ENCODE results near the gene MALRD1. TPM values are rescaled to one million over a fixed set of nuclear protein-coding genes. Genes with fewer than 3 reads are reported as not detected.

Gene MALRD1
- total RNA-seq, 1 experiment from 2014 or later: 0.50 TPM

DNA sequence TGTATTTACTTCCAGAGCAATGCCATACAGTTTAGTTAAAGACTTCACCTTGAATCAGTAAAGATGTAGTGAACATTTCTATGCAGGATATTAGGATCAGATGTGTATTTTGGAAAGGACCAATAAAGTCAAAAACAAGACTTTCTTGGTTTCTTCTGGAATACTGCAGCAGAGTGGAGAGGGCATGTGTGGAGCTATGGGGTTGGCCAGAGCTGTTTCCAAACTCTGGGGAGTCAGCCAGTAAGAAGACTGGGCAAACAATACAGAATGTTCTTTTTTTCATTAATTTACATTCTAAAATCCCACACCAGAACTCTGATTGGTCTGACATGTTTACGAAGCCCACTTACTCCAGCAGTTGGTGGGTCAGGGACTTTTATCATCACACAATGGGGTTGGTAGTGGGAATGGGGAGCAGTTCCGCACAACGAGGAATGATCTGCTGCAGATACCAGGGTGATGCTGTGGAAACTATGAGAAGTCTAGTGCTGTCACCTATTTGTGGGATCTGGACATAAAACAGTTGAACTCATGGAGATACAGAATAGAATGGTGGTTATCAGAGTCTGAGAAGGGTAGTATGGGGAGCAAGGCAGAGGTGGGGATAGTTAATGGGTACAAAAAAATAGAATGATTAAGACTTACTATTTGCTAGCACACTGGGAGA is 267.7 kb downstream of the MALRD1 start:
- H3K4me1 Mint-ChIP-seq: no peaks in the 10 kb centered on the region
- ATAC-seq (no peak), DNase-seq (ENCODE audit: low spot score) (no peak)
- H3K27me3 Mint-ChIP-seq (ENCODE audit: low read depth): no peaks in the 10 kb centered on the region
- no peaks in the 10 kb centered on the region for H3K36me3 Mint-ChIP-seq
- CTCF ChIA-PET: no interaction called here
- no peak overlapping the region for H3K4me3 Mint-ChIP-seq
- H3K9me3 Mint-ChIP-seq: no peaks in the 10 kb centered on the region
- no peak overlapping the region for H3K27ac Mint-ChIP-seq
- POLR2A ChIA-PET: no interaction called here
- TF ChIP-seq ZNF138 (CRISPR knock-in tag; conservative IDR thresholded peaks at IDR 0.05) (no peak), PRRX2 (CRISPR knock-in tag; IDR thresholded peaks at IDR 0.05) (no peak), IRF2 (CRISPR knock-in tag; IDR thresholded peaks at IDR 0.05; ENCODE audit: borderline replicate concordance, low read depth) (no peak), EMX1 (CRISPR knock-in tag; IDR thresholded peaks at IDR 0.05) (no peak), RELA (CRISPR knock-in tag; IDR thresholded peaks at IDR 0.05; ENCODE audit: borderline replicate concordance) (no peak)
- TF ChIP-seq, protein P1, sequence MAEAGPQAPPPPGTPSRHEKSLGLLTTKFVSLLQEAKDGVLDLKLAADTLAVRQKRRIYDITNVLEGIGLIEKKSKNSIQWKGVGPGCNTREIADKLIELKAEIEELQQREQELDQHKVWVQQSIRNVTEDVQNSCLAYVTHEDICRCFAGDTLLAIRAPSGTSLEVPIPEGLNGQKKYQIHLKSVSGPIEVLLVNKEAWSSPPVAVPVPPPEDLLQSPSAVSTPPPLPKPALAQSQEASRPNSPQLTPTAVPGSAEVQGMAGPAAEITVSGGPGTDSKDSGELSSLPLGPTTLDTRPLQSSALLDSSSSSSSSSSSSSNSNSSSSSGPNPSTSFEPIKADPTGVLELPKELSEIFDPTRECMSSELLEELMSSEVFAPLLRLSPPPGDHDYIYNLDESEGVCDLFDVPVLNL (CRISPR knock-in tag; IDR thresholded peaks at IDR 0.05; ENCODE audit: borderline replicate concordance, low read depth): no peak

DNA sequence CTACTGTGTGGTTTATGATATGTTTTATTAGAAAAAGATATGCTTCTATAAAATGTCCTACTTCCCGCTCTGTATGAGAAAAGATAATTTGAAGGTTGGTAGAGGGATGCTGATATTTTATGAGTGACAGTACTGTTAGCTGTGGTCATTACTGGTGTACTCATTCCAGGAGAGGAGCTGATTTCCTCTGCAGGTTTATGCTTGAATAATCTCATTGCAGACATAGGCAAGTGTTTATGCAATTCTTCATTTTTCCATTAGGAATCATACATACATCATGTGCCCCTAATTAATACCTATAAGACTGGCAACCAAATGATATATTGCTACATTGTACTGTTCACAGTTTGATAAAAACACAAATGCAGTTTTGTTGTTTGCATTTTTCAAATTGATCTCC is 269.4 kb downstream of the MALRD1 start:
- Mint-ChIP-seq H3K27ac (no peak overlapping the region), H3K4me3 (no peak overlapping the region), H3K27me3 (ENCODE audit: low read depth) (no peaks in the 10 kb centered on the region), H3K4me1 (0 out of 2 replicates have a peak, but pooled peaks cover 2% of the 10 kb centered on the region), H3K36me3 (no peaks in the 10 kb centered on the region), H3K9me3 (no peaks in the 10 kb centered on the region)
- no peak for ATAC-seq
- DNase-seq (ENCODE audit: low spot score): no peak
- TF ChIP-seq RORB (CRISPR knock-in tag; IDR thresholded peaks at IDR 0.05) (no peak), ZNF121 (CRISPR knock-in tag; IDR thresholded peaks at IDR 0.05) (no peak), TP53 (CRISPR knock-in tag; IDR thresholded peaks at IDR 0.05) (no peak), ZBTB21 (CRISPR knock-in tag; IDR thresholded peaks at IDR 0.05; ENCODE audit: borderline replicate concordance) (no peak)
- ChIA-PET CTCF (no interaction called here), POLR2A (no interaction called here)

DNA sequence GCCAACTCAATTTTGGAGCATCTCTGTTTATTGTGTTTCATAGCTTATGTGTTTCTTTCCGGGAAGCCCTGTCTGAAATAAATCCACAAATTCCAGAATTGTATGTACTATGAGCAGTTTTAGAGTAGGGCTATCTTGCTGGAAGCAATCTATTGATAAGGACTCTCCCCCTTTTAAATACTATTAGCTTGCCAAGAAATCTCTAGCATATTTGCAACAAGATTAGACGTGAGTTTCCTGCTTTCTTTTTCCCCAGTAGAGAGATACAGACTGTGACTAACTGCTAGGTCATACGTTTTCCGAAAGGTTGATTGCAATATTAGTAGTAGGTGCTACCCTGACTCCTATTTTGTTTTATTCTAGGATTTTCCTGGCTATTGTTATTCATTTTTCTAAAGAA is 277.0 kb downstream of the MALRD1 start:
- H3K4me1 Mint-ChIP-seq: peaks cover 4% of the 10 kb centered on the region; the same call in 1 of the 2 replicates
- H3K9me3 Mint-ChIP-seq: no peaks in the 10 kb centered on the region
- no peak overlapping the region for H3K27ac Mint-ChIP-seq
- no peaks in the 10 kb centered on the region for H3K27me3 Mint-ChIP-seq (ENCODE audit: low read depth)
- ChIA-PET POLR2A (no interaction called here), CTCF (no interaction called here)
- TF ChIP-seq, protein P2, sequence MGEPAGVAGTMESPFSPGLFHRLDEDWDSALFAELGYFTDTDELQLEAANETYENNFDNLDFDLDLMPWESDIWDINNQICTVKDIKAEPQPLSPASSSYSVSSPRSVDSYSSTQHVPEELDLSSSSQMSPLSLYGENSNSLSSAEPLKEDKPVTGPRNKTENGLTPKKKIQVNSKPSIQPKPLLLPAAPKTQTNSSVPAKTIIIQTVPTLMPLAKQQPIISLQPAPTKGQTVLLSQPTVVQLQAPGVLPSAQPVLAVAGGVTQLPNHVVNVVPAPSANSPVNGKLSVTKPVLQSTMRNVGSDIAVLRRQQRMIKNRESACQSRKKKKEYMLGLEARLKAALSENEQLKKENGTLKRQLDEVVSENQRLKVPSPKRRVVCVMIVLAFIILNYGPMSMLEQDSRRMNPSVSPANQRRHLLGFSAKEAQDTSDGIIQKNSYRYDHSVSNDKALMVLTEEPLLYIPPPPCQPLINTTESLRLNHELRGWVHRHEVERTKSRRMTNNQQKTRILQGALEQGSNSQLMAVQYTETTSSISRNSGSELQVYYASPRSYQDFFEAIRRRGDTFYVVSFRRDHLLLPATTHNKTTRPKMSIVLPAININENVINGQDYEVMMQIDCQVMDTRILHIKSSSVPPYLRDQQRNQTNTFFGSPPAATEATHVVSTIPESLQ (CRISPR knock-in tag; IDR thresholded peaks at IDR 0.05): no peak
- TF ChIP-seq GTF2I (CRISPR knock-in tag; conservative IDR thresholded peaks at IDR 0.05) (no peak), IRF2 (CRISPR knock-in tag; IDR thresholded peaks at IDR 0.05; ENCODE audit: borderline replicate concordance, low read depth) (no peak), ESRRA (CRISPR knock-in tag; IDR thresholded peaks at IDR 0.05; ENCODE audit: borderline replicate concordance) (no peak), ZNF138 (CRISPR knock-in tag; conservative IDR thresholded peaks at IDR 0.05) (no peak), PRRX2 (CRISPR knock-in tag; IDR thresholded peaks at IDR 0.05) (no peak), NR3C1 (CRISPR knock-in tag; conservative IDR thresholded peaks at IDR 0.05; ENCODE audit: low read depth) (no peak), GABPB1 (CRISPR knock-in tag; IDR thresholded peaks at IDR 0.05) (no peak), NFATC4 (CRISPR knock-in tag; IDR thresholded peaks at IDR 0.05) (no peak), TP53 (CRISPR knock-in tag; IDR thresholded peaks at IDR 0.05) (no peak)
- TF ChIP-seq, protein P3, sequence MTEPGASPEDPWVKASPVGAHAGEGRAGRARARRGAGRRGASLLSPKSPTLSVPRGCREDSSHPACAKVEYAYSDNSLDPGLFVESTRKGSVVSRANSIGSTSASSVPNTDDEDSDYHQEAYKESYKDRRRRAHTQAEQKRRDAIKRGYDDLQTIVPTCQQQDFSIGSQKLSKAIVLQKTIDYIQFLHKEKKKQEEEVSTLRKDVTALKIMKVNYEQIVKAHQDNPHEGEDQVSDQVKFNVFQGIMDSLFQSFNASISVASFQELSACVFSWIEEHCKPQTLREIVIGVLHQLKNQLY (CRISPR knock-in tag; IDR thresholded peaks at IDR 0.05): no peak
- TF ChIP-seq, protein P4, sequence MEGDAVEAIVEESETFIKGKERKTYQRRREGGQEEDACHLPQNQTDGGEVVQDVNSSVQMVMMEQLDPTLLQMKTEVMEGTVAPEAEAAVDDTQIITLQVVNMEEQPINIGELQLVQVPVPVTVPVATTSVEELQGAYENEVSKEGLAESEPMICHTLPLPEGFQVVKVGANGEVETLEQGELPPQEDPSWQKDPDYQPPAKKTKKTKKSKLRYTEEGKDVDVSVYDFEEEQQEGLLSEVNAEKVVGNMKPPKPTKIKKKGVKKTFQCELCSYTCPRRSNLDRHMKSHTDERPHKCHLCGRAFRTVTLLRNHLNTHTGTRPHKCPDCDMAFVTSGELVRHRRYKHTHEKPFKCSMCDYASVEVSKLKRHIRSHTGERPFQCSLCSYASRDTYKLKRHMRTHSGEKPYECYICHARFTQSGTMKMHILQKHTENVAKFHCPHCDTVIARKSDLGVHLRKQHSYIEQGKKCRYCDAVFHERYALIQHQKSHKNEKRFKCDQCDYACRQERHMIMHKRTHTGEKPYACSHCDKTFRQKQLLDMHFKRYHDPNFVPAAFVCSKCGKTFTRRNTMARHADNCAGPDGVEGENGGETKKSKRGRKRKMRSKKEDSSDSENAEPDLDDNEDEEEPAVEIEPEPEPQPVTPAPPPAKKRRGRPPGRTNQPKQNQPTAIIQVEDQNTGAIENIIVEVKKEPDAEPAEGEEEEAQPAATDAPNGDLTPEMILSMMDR (IDR thresholded peaks at IDR 0.05): no peak
- TF ChIP-seq, protein P5, sequence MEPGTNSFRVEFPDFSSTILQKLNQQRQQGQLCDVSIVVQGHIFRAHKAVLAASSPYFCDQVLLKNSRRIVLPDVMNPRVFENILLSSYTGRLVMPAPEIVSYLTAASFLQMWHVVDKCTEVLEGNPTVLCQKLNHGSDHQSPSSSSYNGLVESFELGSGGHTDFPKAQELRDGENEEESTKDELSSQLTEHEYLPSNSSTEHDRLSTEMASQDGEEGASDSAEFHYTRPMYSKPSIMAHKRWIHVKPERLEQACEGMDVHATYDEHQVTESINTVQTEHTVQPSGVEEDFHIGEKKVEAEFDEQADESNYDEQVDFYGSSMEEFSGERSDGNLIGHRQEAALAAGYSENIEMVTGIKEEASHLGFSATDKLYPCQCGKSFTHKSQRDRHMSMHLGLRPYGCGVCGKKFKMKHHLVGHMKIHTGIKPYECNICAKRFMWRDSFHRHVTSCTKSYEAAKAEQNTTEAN (CRISPR knock-in tag; IDR thresholded peaks at IDR 0.05): no peak
- TF ChIP-seq, protein P6, sequence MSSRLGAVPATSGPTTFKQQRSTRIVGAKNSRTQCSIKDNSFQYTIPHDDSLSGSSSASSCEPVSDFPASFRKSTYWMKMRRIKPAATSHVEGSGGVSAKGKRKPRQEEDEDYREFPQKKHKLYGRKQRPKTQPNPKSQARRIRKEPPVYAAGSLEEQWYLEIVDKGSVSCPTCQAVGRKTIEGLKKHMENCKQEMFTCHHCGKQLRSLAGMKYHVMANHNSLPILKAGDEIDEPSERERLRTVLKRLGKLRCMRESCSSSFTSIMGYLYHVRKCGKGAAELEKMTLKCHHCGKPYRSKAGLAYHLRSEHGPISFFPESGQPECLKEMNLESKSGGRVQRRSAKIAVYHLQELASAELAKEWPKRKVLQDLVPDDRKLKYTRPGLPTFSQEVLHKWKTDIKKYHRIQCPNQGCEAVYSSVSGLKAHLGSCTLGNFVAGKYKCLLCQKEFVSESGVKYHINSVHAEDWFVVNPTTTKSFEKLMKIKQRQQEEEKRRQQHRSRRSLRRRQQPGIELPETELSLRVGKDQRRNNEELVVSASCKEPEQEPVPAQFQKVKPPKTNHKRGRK (CRISPR knock-in tag; IDR thresholded peaks at IDR 0.05; ENCODE audit: borderline replicate concordance): no peak
- TF ChIP-seq, protein P7, sequence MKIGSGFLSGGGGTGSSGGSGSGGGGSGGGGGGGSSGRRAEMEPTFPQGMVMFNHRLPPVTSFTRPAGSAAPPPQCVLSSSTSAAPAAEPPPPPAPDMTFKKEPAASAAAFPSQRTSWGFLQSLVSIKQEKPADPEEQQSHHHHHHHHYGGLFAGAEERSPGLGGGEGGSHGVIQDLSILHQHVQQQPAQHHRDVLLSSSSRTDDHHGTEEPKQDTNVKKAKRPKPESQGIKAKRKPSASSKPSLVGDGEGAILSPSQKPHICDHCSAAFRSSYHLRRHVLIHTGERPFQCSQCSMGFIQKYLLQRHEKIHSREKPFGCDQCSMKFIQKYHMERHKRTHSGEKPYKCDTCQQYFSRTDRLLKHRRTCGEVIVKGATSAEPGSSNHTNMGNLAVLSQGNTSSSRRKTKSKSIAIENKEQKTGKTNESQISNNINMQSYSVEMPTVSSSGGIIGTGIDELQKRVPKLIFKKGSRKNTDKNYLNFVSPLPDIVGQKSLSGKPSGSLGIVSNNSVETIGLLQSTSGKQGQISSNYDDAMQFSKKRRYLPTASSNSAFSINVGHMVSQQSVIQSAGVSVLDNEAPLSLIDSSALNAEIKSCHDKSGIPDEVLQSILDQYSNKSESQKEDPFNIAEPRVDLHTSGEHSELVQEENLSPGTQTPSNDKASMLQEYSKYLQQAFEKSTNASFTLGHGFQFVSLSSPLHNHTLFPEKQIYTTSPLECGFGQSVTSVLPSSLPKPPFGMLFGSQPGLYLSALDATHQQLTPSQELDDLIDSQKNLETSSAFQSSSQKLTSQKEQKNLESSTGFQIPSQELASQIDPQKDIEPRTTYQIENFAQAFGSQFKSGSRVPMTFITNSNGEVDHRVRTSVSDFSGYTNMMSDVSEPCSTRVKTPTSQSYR (CRISPR knock-in tag; IDR thresholded peaks at IDR 0.05): no peak
- no peak for DNase-seq (ENCODE audit: low spot score)
- ATAC-seq: no peak
- no peak overlapping the region for H3K4me3 Mint-ChIP-seq
- no peaks in the 10 kb centered on the region for H3K36me3 Mint-ChIP-seq
